Hepatocyte (in vitro differentiated cells): ENCODE results near the gene TNFRSF14.

Experiments used
- CTCF ChIP-seq: fragments of 200-600 bp; sonication (generic); IDR thresholded peaks from 2 replicates; pipeline ENCODE4 v1.5.1; 2016; ENCODE audit warnings: antibody characterized with exemption, mild to moderate bottlenecking; ENCODE audit not compliant: poor library complexity
- EZH2 ChIP-seq: fragments of 200-600 bp; sonication (generic); IDR thresholded peaks from 2 replicates; pipeline ENCODE4 v1.6.1; 2016; ENCODE audit warnings: antibody characterized with exemption, mild to moderate bottlenecking, borderline replicate concordance
- EZH2phosphoT487 ChIP-seq: fragments of 200-600 bp; sonication (generic); IDR thresholded peaks from one replicate; pipeline ENCODE4 v1.6.1; 2018; ENCODE audit warnings: antibody characterized with exemption, mild to moderate bottlenecking, low read depth, moderate library complexity; ENCODE audit not compliant: unreplicated experiment, severe bottlenecking

- TF ChIP-seq CTCF (no peak), EZH2 (no peak), EZH2phosphoT487 (no peak)
These were observed 37.6 kb upstream of the TNFRSF14 start for GRCh38 chr1:2518528-2518927.
